H1 (cell line): Measurements from ENCODE around the gene LIMK2. TPM values are rescaled to one million over a fixed set of nuclear protein-coding genes. Genes with fewer than 3 reads are reported as not detected.

ENCODE experiments used
- CTCF ChIA-PET: fragments of 300-600 bp; sonication (Branson Sonifier 250); formaldehyde crosslinking; loops from one replicate; lab custom pipeline; 2021; ENCODE audit not compliant: partially characterized antibody; lab: Charles Lee
- POLR2A ChIA-PET: fragments of 300-600 bp; sonication (Branson Sonifier 250); formaldehyde crosslinking; loops from one replicate; lab custom pipeline; 2021; ENCODE audit warnings: inconsistent platforms; ENCODE audit not compliant: partially characterized antibody; lab: Charles Lee
- DNase-seq, 2 experiments: peaks; one replicate each; pipeline versions ENCODE4 v3.0.0 to v3.0.0-alpha.2; 2010 to 2022; ENCODE audit warnings: low spot score in 2 of 2, low read depth in 1 of 2, mixed read lengths in 1 of 2
- FAIRE-seq: peaks from 2 replicates; lab custom pipeline; 2011; peaks lifted over from hg19 to GRCh38; lab: Jason Lieb, UNC
- H2AFZ ChIP-seq: 2 replicates; pipeline ENCODE4 v1.8.1; 2012; ENCODE audit warnings: low read length, inconsistent platforms
- H2AK5ac ChIP-seq: 2 replicates; pipeline ENCODE4 v1.6.1; 2013; ENCODE audit warnings: low read depth, low read length
- H2BK120ac ChIP-seq: replicated peaks from 2 replicates; pipeline ENCODE3; 2013; ENCODE audit warnings: low read depth, low read length, inconsistent platforms
- H2BK12ac ChIP-seq: 2 replicates; pipeline ENCODE4 v1.6.1; 2013; ENCODE audit warnings: low read depth, low read length
- H2BK15ac ChIP-seq: 2 replicates; pipeline ENCODE4 v1.6.1; 2013; ENCODE audit warnings: low read length
- H2BK20ac ChIP-seq: 2 replicates; pipeline ENCODE4 v1.6.1; 2013; ENCODE audit warnings: low read length
- H2BK5ac ChIP-seq: 2 replicates; pipeline ENCODE4 v1.6.1; 2013; ENCODE audit warnings: low read depth, low read length
- H3K14ac ChIP-seq: 2 replicates; pipeline ENCODE4 v1.6.1; 2013; ENCODE audit warnings: inconsistent platforms; ENCODE audit not compliant: insufficient read length
- H3K18ac ChIP-seq: 2 replicates; pipeline ENCODE4 v1.6.1; 2013; ENCODE audit warnings: low read length; ENCODE audit errors: extremely low read depth
- H3K23ac ChIP-seq: 2 replicates; pipeline ENCODE4 v1.6.1; 2013; ENCODE audit warnings: inconsistent platforms; ENCODE audit not compliant: insufficient read length
- H3K23me2 ChIP-seq: 2 replicates; pipeline ENCODE4 v1.6.1; 2013; ENCODE audit warnings: low read depth, low read length
- H3K27ac ChIP-seq: 2 replicates; pipeline ENCODE4 v1.6.1; 2011; ENCODE audit warnings: low read depth, low read length, inconsistent platforms
- H3K27me3 ChIP-seq, 4 experiments: replicated peaks in 1 of 4; 1 replicate in 1 of 4; 2 replicates in 3 of 4; pipeline versions ENCODE4 v1.6.1 to v1.8.1; 2011 to 2013; ENCODE audit warnings: low read length in 3 of 4, mild to moderate bottlenecking in 3 of 4, inconsistent platforms in 2 of 4, mixed read lengths in 2 of 4, moderate library complexity in 1 of 4; ENCODE audit not compliant: control insufficient read depth in 3 of 4, insufficient read depth in 3 of 4; ENCODE audit errors: extremely low read depth in 1 of 4
- H3K36me3 ChIP-seq, 4 experiments: 2 replicates each; pipeline versions ENCODE4 v1.6.1 to v1.8.1; 2011 to 2013; ENCODE audit warnings: mild to moderate bottlenecking in 4 of 4, low read length in 3 of 4, moderate library complexity in 2 of 4, control low read depth in 1 of 4, inconsistent platforms in 1 of 4; ENCODE audit not compliant: insufficient read depth in 4 of 4, control insufficient read depth in 2 of 4
- H3K4ac ChIP-seq: replicated peaks from 2 replicates; pipeline ENCODE3; 2013; ENCODE audit warnings: low read length, low read depth, mixed read lengths, inconsistent platforms; ENCODE audit not compliant: insufficient read length
- H3K4me1 ChIP-seq, 4 experiments: replicated peaks in 1 of 4; 1 replicate in 1 of 4; 2 replicates in 3 of 4; pipeline versions ENCODE4 v1.6.1 to v1.8.1; 2011 to 2013; ENCODE audit warnings: low read length in 3 of 4, inconsistent platforms in 2 of 4, mixed read lengths in 1 of 4; ENCODE audit not compliant: insufficient read depth in 4 of 4, control insufficient read depth in 3 of 4
- H3K4me2 ChIP-seq, 2 experiments: 2 replicates each; pipeline versions ENCODE4 v1.6.1 to v1.8.1; 2011 to 2013; ENCODE audit warnings: low read depth in 2 of 2, low read length in 2 of 2, control low read depth in 1 of 2, inconsistent platforms in 1 of 2, mild to moderate bottlenecking in 1 of 2; ENCODE audit not compliant: insufficient read depth in 1 of 2
- H3K4me3 ChIP-seq, 4 experiments: fragments of 200-600, 300-600 bp in 1 of 4; sonication (generic), shearing (Covaris generic), sonication (Bioruptor Twin) in 1 of 4; 2 replicates each; pipeline versions ENCODE4 v1.5.1 to v1.8.1; 2011 to 2016; ENCODE audit warnings: low read length in 4 of 4, low read depth in 3 of 4, control low read depth in 2 of 4, inconsistent platforms in 2 of 4, mild to moderate bottlenecking in 2 of 4, mixed read lengths in 1 of 4, moderate library complexity in 1 of 4; ENCODE audit not compliant: insufficient read depth in 2 of 4; ENCODE audit errors: extremely low read depth in 1 of 4
- H3K56ac ChIP-seq: replicated peaks from 2 replicates; pipeline ENCODE3; 2013; ENCODE audit warnings: low read depth, mild to moderate bottlenecking, mixed read lengths, low read length, inconsistent platforms; ENCODE audit not compliant: insufficient read length
- H3K79me1 ChIP-seq: 2 replicates; pipeline ENCODE4 v1.6.1; 2013; ENCODE audit warnings: low read depth, low read length, control low read depth
- H3K79me2 ChIP-seq, 2 experiments: 2 replicates each; pipeline versions ENCODE4 v1.6.1 to v1.8.1; 2012 to 2013; ENCODE audit warnings: low read length in 2 of 2, mild to moderate bottlenecking in 2 of 2, inconsistent platforms in 1 of 2; ENCODE audit not compliant: insufficient read depth in 2 of 2, control insufficient read depth in 1 of 2
- H3K9ac ChIP-seq, 4 experiments: replicated peaks in 1 of 4; 1 replicate in 1 of 4; 2 replicates in 3 of 4; pipeline versions ENCODE4 v1.6.1 to v1.8.1; 2011 to 2013; ENCODE audit warnings: low read depth in 3 of 4, low read length in 3 of 4, control low read depth in 2 of 4, mild to moderate bottlenecking in 2 of 4, moderate library complexity in 2 of 4, inconsistent platforms in 1 of 4; ENCODE audit errors: extremely low read depth in 1 of 4
- H3K9me3 ChIP-seq, 2 experiments: 2 replicates each; pipeline versions ENCODE4 v1.6.1 to v1.8.1; 2012 to 2013; ENCODE audit warnings: mild to moderate bottlenecking in 2 of 2, moderate library complexity in 2 of 2, control low read depth in 1 of 2, inconsistent platforms in 1 of 2, low read depth in 1 of 2, low read length in 1 of 2, mixed read lengths in 1 of 2; ENCODE audit not compliant: insufficient read depth in 2 of 2
- H4K20me1 ChIP-seq, 2 experiments: replicated peaks in 1 of 2; 2 replicates each; pipeline versions ENCODE3 to v1.8.1; 2011 to 2013; ENCODE audit warnings: inconsistent platforms in 2 of 2, low read length in 2 of 2, mild to moderate bottlenecking in 1 of 2; ENCODE audit not compliant: insufficient read depth in 2 of 2, control insufficient read depth in 1 of 2
- H4K5ac ChIP-seq: 2 replicates; pipeline ENCODE4 v1.6.1; 2013; ENCODE audit warnings: low read length, low read depth, mixed read lengths, inconsistent platforms; ENCODE audit not compliant: insufficient read length
- H4K8ac ChIP-seq: 2 replicates; pipeline ENCODE4 v1.8.0; 2013; ENCODE audit warnings: mild to moderate bottlenecking, moderate library complexity, low read length, inconsistent platforms; ENCODE audit not compliant: insufficient read depth; ENCODE audit errors: extremely low read depth
- H4K91ac ChIP-seq: replicated peaks from 2 replicates; pipeline ENCODE3; 2013; ENCODE audit warnings: low read length, mixed read lengths, inconsistent platforms; ENCODE audit not compliant: insufficient read length
- CBX5 ChIP-seq: fragments of 300-800, 300-1000 bp; sonication (generic); IDR thresholded peaks from 2 replicates; pipeline ENCODE4 v1.7.1; 2016; ENCODE audit warnings: antibody characterized with exemption, low read length, low read depth
- FOSL1 ChIP-seq: IDR thresholded peaks from 2 replicates; pipeline ENCODE4 v1.6.1; 2011; ENCODE audit warnings: mild to moderate bottlenecking, low read depth, low read length, moderate library complexity; ENCODE audit not compliant: insufficient read depth
- GABPA ChIP-seq: IDR thresholded peaks from 2 replicates; pipeline ENCODE4 v1.6.1; 2011; ENCODE audit warnings: mild to moderate bottlenecking, low read length, moderate library complexity, borderline replicate concordance; ENCODE audit not compliant: insufficient read depth
- POLR2A ChIP-seq, 2 experiments: IDR thresholded peaks; 1 replicate in 1 of 2; 2 replicates in 1 of 2; pipeline ENCODE4 v1.6.1; 2011; ENCODE audit warnings: low read depth in 2 of 2, low read length in 2 of 2, mild to moderate bottlenecking in 2 of 2; ENCODE audit errors: control extremely low read depth in 1 of 2
- TAF1 ChIP-seq: IDR thresholded peaks from 2 replicates; pipeline ENCODE4 v1.6.1; 2011; ENCODE audit warnings: mild to moderate bottlenecking, low read depth, low read length
- TBP ChIP-seq: IDR thresholded peaks from 2 replicates; pipeline ENCODE4 v1.6.1; 2011; ENCODE audit warnings: low read depth, low read length, improper control_type of control experiment
- ZNF274 ChIP-seq: IDR thresholded peaks from 2 replicates; pipeline ENCODE4 v1.7.0; 2012; ENCODE audit warnings: low read length, borderline replicate concordance; ENCODE audit errors: extremely low read depth
- WGBS, 2 experiments: shearing (Covaris generic) in 1 of 2; methylation state at CpG; one replicate each; pipeline versions ENCODE4 v1.1.6 to v1.1.7; 2013 to 2015; ENCODE audit warnings: low lambda C conversion rate in 2 of 2, mixed read lengths in 2 of 2, inconsistent platforms in 1 of 2, low coverage in 1 of 2, missing lambda C conversion rate in 1 of 2; ENCODE audit not compliant: insufficient replicate concordance in 2 of 2, insufficient coverage in 1 of 2, insufficient read length in 1 of 2; ENCODE audit errors: extremely low coverage in 1 of 2, missing lambda C conversion rate in 1 of 2; 5-methylcytosine and 5-hydroxymethylcytosine counted together
- polyA plus RNA-seq, 7 experiments: library from polyadenylated mRNA; depleted of rRNA in 3 of 7; stranded (reverse) in 5 of 7; unstranded in 2 of 7; fragments of >200 nt in 5 of 7; fragments of 200-250 nt in 2 of 7; gene quantifications; 1 replicate in 5 of 7; 2 replicates in 1 of 7; 4 replicates in 1 of 7; pipeline versions ENCODE4 v1.2.1 to v1.2.3, GENCODE V29; 2011 to 2013; ENCODE audit warnings: missing spikeins in 2 of 7, mixed read lengths in 2 of 7
- total RNA-seq: library from RNA; stranded (reverse); fragmentation: NEBNext Ultra II Directional; extraction: Animal tissue kit (Norgen Biotek cat#: 25700); gene quantifications from 2 replicates; pipeline ENCODE4 v1.2.1, GENCODE V29; 2021

The LIMK2 gene
- total and polyA plus RNA-seq, 2 of the 8 experiments (the other 6 are each of a cell fraction or from before 2014, with no cell fraction given) = 13.2 to 37.6 TPM

GRCh38 chr22:31233001-31233400 lies 20.9 kb downstream of the LIMK2 start:
- Histone ChIP-seq H3K23ac (no peak overlapping the region), H2BK15ac (no peak overlapping the region), H3K9ac (no peak overlapping the region), H3K23me2 (no peaks in the 10 kb centered on the region), H4K8ac (no peak overlapping the region), H3K9me3 (no peaks in the 10 kb centered on the region), H3K79me2 (no peaks in the 10 kb centered on the region; a peak in 1 of 4 replicates), H3K18ac (no peak overlapping the region), H2BK20ac (no peak overlapping the region), H3K56ac (no peak overlapping the region), H3K4me2 (no peak overlapping the region), H3K4me1 (peaks cover 0 to 5% (median 2%) of the 10 kb centered on the region in 4 experiments; a peak in 3 of 7 replicates), H3K36me3 (peaks cover 0 to 3% (median 1%) of the 10 kb centered on the region in 4 experiments; a peak in 3 of 8 replicates), H2BK5ac (no peak overlapping the region), H3K4ac (no peak overlapping the region), H2AFZ (no peak overlapping the region), H2BK120ac (no peak overlapping the region), H4K20me1 (peaks cover 0 to 5% of the 10 kb centered on the region in 2 experiments), H3K27me3 (no peaks in the 10 kb centered on the region), H4K91ac (no peak overlapping the region), H3K27ac (no peak overlapping the region), H4K5ac (no peak overlapping the region), H2BK12ac (no peak overlapping the region), H2AK5ac (no peak overlapping the region), H3K14ac (no peak overlapping the region), H3K4me3 (no peak overlapping the region), H3K79me1 (no peaks in the 10 kb centered on the region; the same call in 1 of the 2 replicates)
- TF ChIP-seq TBP (no peak), CBX5 (no peak), GABPA (no peak), TAF1 (no peak), FOSL1 (no peak), POLR2A (IDR thresholded peaks at IDR 0.05; ENCODE audit: control extremely low read depth in 1 of 2, low read depth in 2 of 2, low read length in 2 of 2) (no peak), ZNF274 (no peak)
- FAIRE-seq = no peak
- WGBS, 2 experiments = 87% methylated on average over 3 of the region's 3 CpGs; no CpG with 5 or more reads in 1 of the 2 experiments
- ChIA-PET CTCF (interaction anchor here (0.6 to 7.9 kb wide), 8 partner anchors 10 to 125 kb away, joined by 3 to 77 read pairs (median 7); partner anchors contain the start of gene LIMK2), POLR2A (interaction anchor here (1.0 to 1.5 kb wide), 3 partner anchors 12 to 20 kb away, joined by 3 to 5 read pairs (median 3); partner anchors contain the start of gene LIMK2)
- DNase-seq = no peak
